PC-3 (cell line): ENCODE data around the gene LYZL2.

Experiments used
- EZH2 ChIP-seq: fragments of 300-600 bp; sonication (generic); IDR thresholded peaks from one replicate; pipeline ENCODE4 v1.6.1; 2017; ENCODE audit warnings: antibody characterized with exemption, mild to moderate bottlenecking, low read length; ENCODE audit not compliant: unreplicated experiment
- EZH2phosphoT487 ChIP-seq: fragments of 300-600 bp; sonication (generic); IDR thresholded peaks from 2 replicates; pipeline ENCODE4 v1.6.1; 2018; ENCODE audit warnings: mild to moderate bottlenecking, antibody characterized with exemption, low read length, borderline replicate concordance
- TF ChIP-seq, protein P1 (sequence below): fragments of 300-600 bp; sonication (generic); conservative IDR thresholded peaks from 2 replicates; pipeline ENCODE4 v1.5.1; 2017; ENCODE audit warnings: antibody characterized with exemption, low read depth, mild to moderate bottlenecking, low read length

DNA sequence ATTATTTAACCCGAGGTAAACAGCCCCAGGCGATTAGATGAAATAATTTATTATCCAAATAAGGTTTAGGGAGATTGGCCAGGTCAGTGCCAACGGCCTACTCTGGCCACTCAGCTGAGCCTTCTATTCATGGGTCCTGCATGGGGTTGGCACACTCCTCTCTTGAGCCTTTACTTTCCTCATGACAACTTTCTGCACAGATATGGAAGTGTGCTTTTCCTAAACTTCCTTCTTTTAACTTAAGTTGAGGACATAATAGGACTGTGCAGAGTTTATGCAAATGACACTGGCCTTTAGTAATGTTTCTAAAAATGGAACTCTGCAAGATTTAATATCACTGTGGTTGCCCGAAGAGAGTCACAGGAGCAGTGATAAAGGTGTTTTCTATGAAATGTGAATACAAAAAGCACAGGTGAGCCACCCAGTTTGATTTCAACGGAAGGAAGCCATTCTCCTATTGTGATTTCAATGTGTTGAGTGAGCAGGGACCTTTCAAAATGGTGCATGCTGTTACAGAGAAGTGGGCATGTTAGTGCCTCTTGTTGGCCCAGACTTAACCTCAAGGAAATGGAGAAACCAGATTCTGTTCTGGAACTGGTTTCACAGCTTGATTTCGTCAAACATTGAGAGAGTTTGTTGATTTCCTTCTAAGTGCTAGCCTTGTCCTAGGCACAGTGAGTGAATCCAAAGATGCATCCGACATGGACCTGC lies 55.7 kb downstream of the LYZL2 start:
- TF ChIP-seq, protein P1, sequence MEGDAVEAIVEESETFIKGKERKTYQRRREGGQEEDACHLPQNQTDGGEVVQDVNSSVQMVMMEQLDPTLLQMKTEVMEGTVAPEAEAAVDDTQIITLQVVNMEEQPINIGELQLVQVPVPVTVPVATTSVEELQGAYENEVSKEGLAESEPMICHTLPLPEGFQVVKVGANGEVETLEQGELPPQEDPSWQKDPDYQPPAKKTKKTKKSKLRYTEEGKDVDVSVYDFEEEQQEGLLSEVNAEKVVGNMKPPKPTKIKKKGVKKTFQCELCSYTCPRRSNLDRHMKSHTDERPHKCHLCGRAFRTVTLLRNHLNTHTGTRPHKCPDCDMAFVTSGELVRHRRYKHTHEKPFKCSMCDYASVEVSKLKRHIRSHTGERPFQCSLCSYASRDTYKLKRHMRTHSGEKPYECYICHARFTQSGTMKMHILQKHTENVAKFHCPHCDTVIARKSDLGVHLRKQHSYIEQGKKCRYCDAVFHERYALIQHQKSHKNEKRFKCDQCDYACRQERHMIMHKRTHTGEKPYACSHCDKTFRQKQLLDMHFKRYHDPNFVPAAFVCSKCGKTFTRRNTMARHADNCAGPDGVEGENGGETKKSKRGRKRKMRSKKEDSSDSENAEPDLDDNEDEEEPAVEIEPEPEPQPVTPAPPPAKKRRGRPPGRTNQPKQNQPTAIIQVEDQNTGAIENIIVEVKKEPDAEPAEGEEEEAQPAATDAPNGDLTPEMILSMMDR, result no peak
- no peak for TF ChIP-seq EZH2
- TF ChIP-seq EZH2phosphoT487, result no peak
